Motor neuron (in vitro differentiated cells): ENCODE results near the gene FAM151A. TPM values are rescaled to one million over a fixed set of nuclear protein-coding genes. Genes with fewer than 3 reads are reported as not detected.
"Not testable (repeated sequence)": the region's sequence is repeated elsewhere in the genome, so short reads cannot be mapped to it uniquely, and the experiment has no call there.

Source experiments
- ATAC-seq, 8 experiments: fragments of 200-7000 bp; cut with Tn5 transposase; replicated peaks in 6 of 8; 2 replicates each; pipeline ENCODE4 v1.8.0; 2021; ENCODE audit warnings: mild to moderate bottlenecking in 8 of 8, moderate library complexity in 8 of 8
- H3K27ac ChIP-seq, 2 donors: fragments of 250-450 bp; sonication (Bioruptor Pico); 2 replicates each; pipeline ENCODE4 v1.9.0; 2021; ENCODE audit warnings: antibody characterized with exemption in 2 of 2, mild to moderate bottlenecking in 2 of 2, moderate library complexity in 1 of 2
- H3K4me1 ChIP-seq, 2 donors: fragments of 250-450 bp; sonication (Bioruptor Pico); replicated peaks in 1 of 2; 2 replicates each; pipeline ENCODE4 v1.6.1; 2021; ENCODE audit warnings: antibody characterized with exemption in 2 of 2, mild to moderate bottlenecking in 2 of 2, moderate library complexity in 1 of 2
- H3K4me3 ChIP-seq, 5 donors: fragments of 250-450 bp; sonication (Bioruptor Pico); 2 replicates each; pipeline ENCODE4 v1.9.0; 2021; ENCODE audit warnings: antibody characterized with exemption in 5 of 5, mild to moderate bottlenecking in 5 of 5, moderate library complexity in 4 of 5
- WGBS, 10 experiments: fragments of 450-650 bp; shearing (Covaris generic); methylation state at CpG; one replicate each; pipeline ENCODE4 v1.0.0; 2022; 5-methylcytosine and 5-hydroxymethylcytosine counted together
- in situ Hi-C, 9 experiments: fragments of 400-800 bp; cut with MboI; loops; one replicate each; pipeline ENCODE4 v1.15.0; 2021; ENCODE audit warnings: low sequenced_read_pairs in 9 of 9, low pct_unique_long_range_greater_than_20kb in 2 of 9; ENCODE audit not compliant: unreplicated experiment in 9 of 9
- total RNA-seq, 8 experiments: library from RNA; unstranded; fragments of 300-600 nt; gene quantifications; 2 replicates each; pipeline versions ENCODE4 v1.2.3 to v1.2.4, GENCODE V29; 2022

Gene FAM151A
- total RNA-seq, 8 experiments from 2014 or later = not detected

- H3K4me3 ChIP-seq = no peak overlapping the region
- in situ Hi-C loops = loop anchor here in 1 of 9 experiments (25.0 kb wide), 1 partner anchor 162 kb away; the partner anchor contains the start of gene TTC22
- peaks cover 15 to 18% of the 10 kb centered on the region in 2 donors for H3K4me1 ChIP-seq
- ATAC-seq = no peak
- H3K27ac ChIP-seq = no peak overlapping the region
- 27 to 90% (median 74%) methylated on average over 2 to 3 of the region's 3 CpGs for WGBS, 10 experiments
Observed at GRCh38 chr1:54650417-54650816, 27.1 kb upstream of the FAM151A start.

- 33 to 100% (median 83%) methylated on average over 1 of the region's 1 CpG; no CpG with 5 or more reads in 3 of the 10 experiments for WGBS, 10 experiments
- H3K4me3 ChIP-seq = no peak overlapping the region
- in situ Hi-C loops = loop anchor here in 1 of 9 experiments (25.0 kb wide), 1 partner anchor 162 kb away; the partner anchor contains the start of gene TTC22
- peak in 1 of 8 experiments; percentile 8 for ATAC-seq
- peaks cover 15 to 18% of the 10 kb centered on the region in 2 donors for H3K4me1 ChIP-seq
- H3K27ac ChIP-seq = no peak overlapping the region
Observed at GRCh38 chr1:54649921-54650320, 26.6 kb upstream of the FAM151A start.

GRCh38 chr1:54649130-54649898, 26.0 kb upstream of the FAM151A start:
- peak in 4 of 8 experiments; percentile 32 to 77 (median 43) for ATAC-seq
- no peak overlapping the region for H3K4me3 ChIP-seq
- peaks cover 15 to 18% of the 10 kb centered on the region in 2 donors for H3K4me1 ChIP-seq
- H3K27ac ChIP-seq = no peak overlapping the region
- 10 to 71% (median 31%) methylated on average over 1 to 5 of the region's 5 CpGs for WGBS, 10 experiments
- in situ Hi-C loops = no loop called here

- in situ Hi-C loops = no loop called here
- 29 to 97% (median 87%) methylated on average over 1 to 6 of the region's 7 CpGs; no CpG with 5 or more reads in 4 of the 10 experiments for WGBS, 10 experiments
- no peak for ATAC-seq
Observed at GRCh38 chr1:54645806-54646676, 22.7 kb upstream of the FAM151A start.

GRCh38 chr1:54643736-54644135, 20.4 kb upstream of the FAM151A start:
- no peak for ATAC-seq
- H3K4me3 ChIP-seq = no peak overlapping the region
- H3K4me1 ChIP-seq = peaks cover 2 to 4% of the 10 kb centered on the region in 2 donors
- in situ Hi-C loops = no loop called here
- no peak overlapping the region for H3K27ac ChIP-seq

More at GRCh38 chr1:54645806-54646676, 22.7 kb upstream of the FAM151A start:
- H3K4me3 ChIP-seq = no peak overlapping the region
- H3K4me1 ChIP-seq = peaks cover 15 to 18% of the 10 kb centered on the region in 2 donors
- no peak overlapping the region for H3K27ac ChIP-seq

GRCh38 chr1:54640863-54641836, 17.8 kb upstream of the FAM151A start, which contains the start of gene MROH7:
MROH7 (plus strand) TSS chr1:54641786; CDS start chr1:54652927, 11,141 bp downstream.
- Histone ChIP-seq H3K4me3 (no peak within 1 kb of the TSS), H3K4me1 (no peaks in the 10 kb centered on the region), H3K27ac (no peak within 1 kb of the TSS)
- peak in 1 of 8 experiments; percentile 14 for ATAC-seq
- in situ Hi-C loops = no loop called here
- 4 to 100% (median 74%) methylated on average over 1 to 8 of the region's 8 CpGs; no CpG with 5 or more reads in 1 of the 10 experiments for WGBS, 10 experiments

GRCh38 chr1:54640361-54640760, 17.0 kb upstream of the FAM151A start:
- in situ Hi-C loops = no loop called here
- ATAC-seq = no peak
- Histone ChIP-seq H3K4me1 (no peaks in the 10 kb centered on the region), H3K27ac (no peak overlapping the region), H3K4me3 (no peak overlapping the region)
- WGBS, 10 experiments = 0 to 70% (median 41%) methylated on average over 1 to 4 of the region's 4 CpGs; no CpG with 5 or more reads in 2 of the 10 experiments

- H3K4me1 ChIP-seq, in situ Hi-C loops, H3K4me3 ChIP-seq, ATAC-seq, H3K27ac ChIP-seq: not testable (repeated sequence)
- 46 to 80% (median 72%) methylated on average over 1 to 7 of the region's 14 CpGs; no CpG with 5 or more reads in 5 of the 10 experiments for WGBS, 10 experiments
Observed at GRCh38 chr1:54636461-54637446, 13.4 kb upstream of the FAM151A start.

- ATAC-seq, H3K27ac ChIP-seq, H3K4me1 ChIP-seq, H3K4me3 ChIP-seq, in situ Hi-C loops: not testable (repeated sequence)
- 39 to 93% (median 87%) methylated on average over 1 to 6 of the region's 7 CpGs; no CpG with 5 or more reads in 2 of the 10 experiments for WGBS, 10 experiments
Observed at GRCh38 chr1:54635804-54636203, 12.5 kb upstream of the FAM151A start.

GRCh38 chr1:54627196-54627595, 3.9 kb upstream of the FAM151A start:
- H3K4me1 ChIP-seq = peaks cover 3 to 9% of the 10 kb centered on the region in 2 donors
- no peak overlapping the region for H3K4me3 ChIP-seq
- 26 to 100% (median 79%) methylated on average over 1 to 8 of the region's 10 CpGs; no CpG with 5 or more reads in 4 of the 10 experiments for WGBS, 10 experiments
- ATAC-seq = no peak
- in situ Hi-C loops = no loop called here
- no peak overlapping the region for H3K27ac ChIP-seq
